LNCAP (cell line): ENCODE data around the gene RPTOR.

ENCODE experiments used
- TF ChIP-seq, protein P1 (sequence below): fragments of 450-650 bp; IDR thresholded peaks from 2 replicates; pipeline ENCODE4 v1.5.1; 2017; ENCODE audit warnings: mild to moderate bottlenecking

Gene RPTOR

DNA sequence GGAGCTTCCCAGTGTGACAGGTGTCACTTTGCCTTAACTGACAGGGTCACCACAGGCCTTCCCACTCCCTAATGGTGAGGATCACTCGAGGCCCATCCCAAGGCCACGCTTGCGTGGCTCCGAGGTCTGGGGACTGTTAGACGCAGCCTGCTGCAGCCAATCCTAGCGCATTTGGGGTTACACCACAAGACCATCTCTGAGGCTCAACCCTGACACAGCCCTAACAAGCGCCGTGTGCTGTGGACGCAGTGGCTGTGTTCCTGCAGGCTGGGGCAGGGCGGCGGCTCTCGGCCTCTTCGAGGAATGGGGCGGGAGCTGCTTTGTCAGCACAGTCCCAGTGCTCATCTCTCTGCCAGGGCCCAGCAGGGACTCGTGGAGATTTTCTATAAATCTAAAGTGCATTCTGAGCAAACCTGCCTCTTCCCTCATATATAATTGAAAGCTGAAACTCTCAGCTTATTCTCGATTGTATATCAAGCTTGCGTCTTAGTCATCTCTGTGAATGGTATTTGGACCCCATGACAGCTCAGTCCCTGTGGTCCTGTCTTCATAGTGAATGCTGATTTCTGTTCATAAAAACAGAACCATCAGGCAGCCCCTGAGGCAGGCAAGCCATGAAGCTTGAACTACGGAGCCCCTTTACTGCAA is 381.2 kb downstream of the RPTOR start:
- TF ChIP-seq, protein P1, sequence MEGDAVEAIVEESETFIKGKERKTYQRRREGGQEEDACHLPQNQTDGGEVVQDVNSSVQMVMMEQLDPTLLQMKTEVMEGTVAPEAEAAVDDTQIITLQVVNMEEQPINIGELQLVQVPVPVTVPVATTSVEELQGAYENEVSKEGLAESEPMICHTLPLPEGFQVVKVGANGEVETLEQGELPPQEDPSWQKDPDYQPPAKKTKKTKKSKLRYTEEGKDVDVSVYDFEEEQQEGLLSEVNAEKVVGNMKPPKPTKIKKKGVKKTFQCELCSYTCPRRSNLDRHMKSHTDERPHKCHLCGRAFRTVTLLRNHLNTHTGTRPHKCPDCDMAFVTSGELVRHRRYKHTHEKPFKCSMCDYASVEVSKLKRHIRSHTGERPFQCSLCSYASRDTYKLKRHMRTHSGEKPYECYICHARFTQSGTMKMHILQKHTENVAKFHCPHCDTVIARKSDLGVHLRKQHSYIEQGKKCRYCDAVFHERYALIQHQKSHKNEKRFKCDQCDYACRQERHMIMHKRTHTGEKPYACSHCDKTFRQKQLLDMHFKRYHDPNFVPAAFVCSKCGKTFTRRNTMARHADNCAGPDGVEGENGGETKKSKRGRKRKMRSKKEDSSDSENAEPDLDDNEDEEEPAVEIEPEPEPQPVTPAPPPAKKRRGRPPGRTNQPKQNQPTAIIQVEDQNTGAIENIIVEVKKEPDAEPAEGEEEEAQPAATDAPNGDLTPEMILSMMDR = no peak

- TF ChIP-seq, protein P1 = no peak
Measured at GRCh38 chr17:80926591-80927250, 382.1 kb downstream of the RPTOR start.

GRCh38 chr17:80927791-80928216 is 383.2 kb downstream of the RPTOR start:
- TF ChIP-seq, protein P1 = no peak

GRCh38 chr17:80929449-80929848 is 384.8 kb downstream of the RPTOR start:
- TF ChIP-seq, protein P1 = no peak

- TF ChIP-seq, protein P1 = no peak
Measured at GRCh38 chr17:80930335-80931279, 386.0 kb downstream of the RPTOR start.

GRCh38 chr17:80931421-80932265 is 387.0 kb downstream of the RPTOR start:
- TF ChIP-seq, protein P1 = no peak

DNA sequence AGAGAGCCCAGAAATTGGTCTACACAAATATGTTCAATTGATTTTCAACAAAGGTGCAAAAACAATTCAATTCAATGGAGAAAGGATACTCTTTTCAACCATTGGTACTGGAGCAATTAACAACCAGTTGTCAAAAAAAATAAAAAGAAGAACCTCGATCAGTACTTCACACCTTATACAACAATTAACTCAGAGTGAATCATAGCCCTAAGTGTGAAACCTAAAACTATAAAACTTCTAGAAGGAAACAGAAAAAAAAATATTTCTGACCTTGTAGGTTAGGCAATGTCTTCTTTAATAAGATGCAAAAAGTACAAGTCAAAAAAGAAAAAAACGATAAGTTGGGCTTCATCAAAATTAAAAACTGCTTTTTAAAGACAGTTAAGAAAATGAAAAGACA is 390.9 kb downstream of the RPTOR start:
- TF ChIP-seq, protein P1 = no peak
